Urinary bladder (tissue), 4 donors: ENCODE data around the gene SEBOX. TPM values are rescaled to one million over a fixed set of nuclear protein-coding genes. Genes with fewer than 3 reads are reported as not detected.

ENCODE experiments used
- DNase-seq: peaks from one replicate; pipeline ENCODE4 v3.0.0-alpha.2; 2015; ENCODE audit errors: extremely low spot score
- H3K27ac ChIP-seq: one replicate; pipeline ENCODE4 v1.5.1; 2013; ENCODE audit warnings: low read depth, mild to moderate bottlenecking, moderate library complexity
- H3K36me3 ChIP-seq: one replicate; pipeline ENCODE4 v1.6.1; 2013; ENCODE audit warnings: mild to moderate bottlenecking, moderate library complexity; ENCODE audit not compliant: insufficient read depth
- H3K4me1 ChIP-seq: one replicate; pipeline ENCODE4 v1.6.1; 2013; ENCODE audit warnings: mild to moderate bottlenecking, moderate library complexity; ENCODE audit not compliant: insufficient read depth
- H3K4me3 ChIP-seq: one replicate; pipeline ENCODE4 v1.5.1; 2013; ENCODE audit warnings: low read depth, low read length
- WGBS: extraction: QIAGEN DNeasy Blood & Tissue Kit; methylation state at CpG from one replicate; pipeline ENCODE4 v1.1.7; 2013; 5-methylcytosine and 5-hydroxymethylcytosine counted together
- polyA plus RNA-seq: library from polyadenylated mRNA; stranded (reverse); fragments of 200-250 nt; gene quantifications from one replicate; pipeline ENCODE4 v1.2.3, GENCODE V29; 2013
- total RNA-seq: library from RNA; depleted of rRNA; stranded (reverse); fragments of >200 nt; gene quantifications from one replicate; pipeline ENCODE4 v1.2.3, GENCODE V29; 2014
- donor health status: healthy with polysubstance abuse.
- donor health status: healthy.

SEBOX gene
- total and polyA plus RNA-seq, 2 donors = not detected

DNA sequence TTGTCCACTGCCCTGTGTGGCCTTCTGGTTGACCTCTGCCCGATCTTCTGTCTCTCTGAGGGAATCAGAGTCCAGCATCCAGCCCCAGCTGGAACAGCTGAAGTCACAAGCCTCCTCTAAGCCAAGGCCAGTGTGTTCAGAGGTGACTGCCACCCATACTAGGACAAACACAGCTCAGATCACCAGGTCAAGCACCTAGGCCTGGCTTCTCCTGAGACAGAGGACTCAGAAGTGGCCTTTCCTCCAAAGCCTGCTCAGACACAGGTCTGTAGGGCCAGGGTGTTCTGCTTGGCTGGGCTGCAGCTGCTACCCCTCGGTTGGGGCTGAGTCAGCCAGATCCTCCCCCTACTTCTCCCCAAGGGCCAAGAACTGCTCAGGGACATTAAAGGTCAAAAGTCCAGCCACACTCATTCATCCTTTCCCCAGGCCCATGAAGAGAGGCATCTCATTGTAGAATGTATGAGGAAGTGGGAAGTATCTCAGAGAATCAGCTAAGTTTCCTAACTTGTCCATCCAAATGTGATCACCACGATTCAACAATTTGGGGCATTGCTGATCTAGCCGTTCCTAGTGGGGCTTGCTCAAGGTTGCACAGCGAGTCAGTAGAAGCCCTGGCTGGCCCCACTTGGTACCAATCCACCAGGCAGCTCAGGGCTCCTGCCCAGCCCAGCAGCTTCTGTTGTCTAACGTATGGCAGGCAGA lies 33.4 kb upstream of the SEBOX start:
- H3K36me3 ChIP-seq = no peaks in the 10 kb centered on the region
- 69% methylated on average over 6 of the region's 6 CpGs for WGBS
- H3K4me1 ChIP-seq = no peaks in the 10 kb centered on the region
- no peak for DNase-seq
- H3K4me3 ChIP-seq = no peak overlapping the region
- no peak overlapping the region for H3K27ac ChIP-seq

DNA sequence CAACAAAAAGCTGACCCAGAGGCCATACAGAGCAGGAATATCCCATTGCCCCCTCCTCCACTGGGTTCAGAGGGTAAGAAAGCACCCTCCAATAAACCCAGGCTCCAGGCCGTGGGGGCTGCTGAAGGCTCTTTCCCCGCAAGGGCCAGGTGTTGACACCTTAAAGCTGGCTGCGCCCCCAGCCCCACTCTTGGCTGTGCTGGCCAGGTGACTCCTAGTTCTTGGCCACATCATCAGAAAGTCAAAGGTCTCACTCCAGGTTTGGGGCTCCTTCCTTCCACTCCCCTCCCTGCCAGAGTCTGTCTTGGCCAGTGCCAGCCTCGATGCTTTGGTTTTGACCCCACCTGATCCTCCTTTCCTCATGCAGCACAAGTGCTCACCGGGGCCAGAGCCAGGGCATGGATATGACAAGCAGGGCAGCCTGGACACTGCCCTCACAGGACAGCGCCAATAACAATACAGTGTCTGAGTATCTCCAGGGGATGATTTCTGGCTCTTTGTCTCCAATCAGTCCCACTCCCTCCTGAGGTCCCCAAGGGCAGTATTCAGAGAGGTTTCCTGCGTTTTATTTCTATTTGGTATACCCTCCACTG lies 32.8 kb upstream of the SEBOX start:
- no peaks in the 10 kb centered on the region for H3K36me3 ChIP-seq
- H3K4me1 ChIP-seq = no peaks in the 10 kb centered on the region
- no peak overlapping the region for H3K4me3 ChIP-seq
- 79% methylated on average over 7 of the region's 7 CpGs for WGBS
- no peak overlapping the region for H3K27ac ChIP-seq
- no peak for DNase-seq

DNA sequence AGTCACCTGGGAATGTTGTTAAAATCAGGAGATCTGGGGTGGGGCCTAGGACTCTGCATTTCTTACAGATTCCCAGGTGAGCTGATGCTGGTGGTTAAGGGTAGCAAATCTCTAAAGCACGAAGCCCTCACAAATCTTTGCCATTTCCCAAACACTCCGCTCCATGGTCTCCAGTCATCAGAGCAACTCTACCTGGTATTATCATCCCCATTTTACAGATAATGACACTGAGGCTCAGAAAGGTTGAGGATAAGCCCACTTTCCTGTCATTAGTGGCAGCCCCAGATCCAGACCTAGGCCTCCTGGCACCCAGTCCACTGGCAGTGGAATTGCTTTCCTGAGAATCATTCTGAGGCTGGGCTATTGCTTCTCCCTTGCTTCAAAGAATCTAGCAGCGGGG lies 32.3 kb upstream of the SEBOX start:
- WGBS = 95% methylated on average over 3 of the region's 3 CpGs
- no peaks in the 10 kb centered on the region for H3K36me3 ChIP-seq
- H3K4me3 ChIP-seq = no peak overlapping the region
- no peak for DNase-seq
- H3K4me1 ChIP-seq = no peaks in the 10 kb centered on the region
- no peak overlapping the region for H3K27ac ChIP-seq

DNA sequence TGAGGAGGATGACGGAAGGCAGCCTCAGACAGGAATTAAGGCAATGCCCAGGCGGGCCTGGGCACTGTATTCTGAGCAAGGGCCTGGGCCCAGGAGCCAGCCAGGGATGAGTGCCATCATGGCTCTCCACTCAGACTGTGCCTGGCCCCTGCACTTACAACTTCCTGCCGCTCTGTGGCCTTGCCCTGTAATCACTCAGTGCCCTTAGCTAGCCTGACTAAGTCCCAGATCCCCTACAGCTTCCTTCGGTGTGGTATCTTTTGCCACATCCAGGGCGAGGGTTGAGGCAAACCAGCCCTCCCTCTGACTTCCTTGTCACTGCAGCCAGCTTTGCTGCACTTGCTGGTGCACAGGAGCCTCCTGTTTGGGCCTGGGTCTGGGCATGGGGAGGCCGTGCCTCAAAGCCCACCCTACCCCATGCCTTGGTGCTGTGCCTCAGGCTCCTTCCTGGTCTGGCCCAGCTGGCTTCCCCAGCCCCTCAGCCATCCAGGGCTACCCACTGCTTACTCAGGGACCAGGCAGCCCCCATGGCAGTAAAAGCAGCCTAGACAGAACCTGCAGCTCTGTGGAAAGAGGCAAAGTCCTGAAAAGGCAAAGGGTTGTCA lies 31.7 kb upstream of the SEBOX start:
- DNase-seq = no peak
- no peak overlapping the region for H3K27ac ChIP-seq
- WGBS = 58% methylated on average over 6 of the region's 6 CpGs
- no peak overlapping the region for H3K4me3 ChIP-seq
- no peaks in the 10 kb centered on the region for H3K4me1 ChIP-seq
- no peaks in the 10 kb centered on the region for H3K36me3 ChIP-seq

DNA sequence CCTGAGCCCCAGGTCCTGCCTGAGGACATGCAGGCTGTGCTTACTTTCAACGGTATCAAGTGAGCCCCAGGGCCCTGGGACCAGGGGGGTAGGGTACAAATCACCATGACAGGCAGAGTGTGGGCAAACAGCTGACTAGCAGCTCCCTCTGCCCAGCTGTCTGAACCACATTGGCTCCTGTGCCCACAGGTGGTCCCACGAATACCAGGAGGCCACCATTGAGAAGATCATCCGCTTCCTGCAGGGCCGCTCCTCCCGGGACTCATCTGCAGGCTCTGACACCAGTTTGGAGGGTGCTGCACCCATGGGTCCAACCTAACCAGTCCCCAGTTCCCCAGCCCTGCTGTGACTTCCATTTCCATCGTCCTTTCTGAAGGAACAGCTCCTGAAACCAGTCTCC lies 31.0 kb upstream of the SEBOX start:
- no peak overlapping the region for H3K27ac ChIP-seq
- H3K36me3 ChIP-seq = no peaks in the 10 kb centered on the region
- WGBS = 87% methylated on average over 6 of the region's 6 CpGs
- no peak overlapping the region for H3K4me3 ChIP-seq
- no peaks in the 10 kb centered on the region for H3K4me1 ChIP-seq
- DNase-seq = no peak

DNA sequence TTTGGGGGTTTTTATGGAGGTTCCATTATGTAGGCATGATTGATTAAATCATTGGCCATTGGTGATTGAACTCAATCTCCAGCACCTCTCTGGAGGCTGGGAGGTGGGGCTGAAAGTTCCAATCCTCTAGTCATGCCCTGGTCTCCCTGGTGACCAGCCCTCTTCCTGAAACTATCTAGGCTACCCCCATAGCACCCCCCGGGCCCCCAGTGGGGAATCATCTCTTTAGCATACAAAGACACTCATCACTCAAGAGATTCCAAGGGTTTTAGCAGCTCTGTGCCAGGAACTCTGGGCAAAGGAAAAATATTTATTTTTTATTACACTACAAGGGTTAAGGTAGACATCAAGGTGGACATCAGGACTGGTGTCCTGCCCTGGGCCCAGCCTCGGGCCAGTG lies 30.4 kb upstream of the SEBOX start:
- WGBS = 84% methylated on average over 2 of the region's 2 CpGs
- Histone ChIP-seq H3K36me3 (no peaks in the 10 kb centered on the region), H3K4me1 (no peaks in the 10 kb centered on the region), H3K4me3 (no peak overlapping the region), H3K27ac (no peak overlapping the region)
- no peak for DNase-seq

DNA sequence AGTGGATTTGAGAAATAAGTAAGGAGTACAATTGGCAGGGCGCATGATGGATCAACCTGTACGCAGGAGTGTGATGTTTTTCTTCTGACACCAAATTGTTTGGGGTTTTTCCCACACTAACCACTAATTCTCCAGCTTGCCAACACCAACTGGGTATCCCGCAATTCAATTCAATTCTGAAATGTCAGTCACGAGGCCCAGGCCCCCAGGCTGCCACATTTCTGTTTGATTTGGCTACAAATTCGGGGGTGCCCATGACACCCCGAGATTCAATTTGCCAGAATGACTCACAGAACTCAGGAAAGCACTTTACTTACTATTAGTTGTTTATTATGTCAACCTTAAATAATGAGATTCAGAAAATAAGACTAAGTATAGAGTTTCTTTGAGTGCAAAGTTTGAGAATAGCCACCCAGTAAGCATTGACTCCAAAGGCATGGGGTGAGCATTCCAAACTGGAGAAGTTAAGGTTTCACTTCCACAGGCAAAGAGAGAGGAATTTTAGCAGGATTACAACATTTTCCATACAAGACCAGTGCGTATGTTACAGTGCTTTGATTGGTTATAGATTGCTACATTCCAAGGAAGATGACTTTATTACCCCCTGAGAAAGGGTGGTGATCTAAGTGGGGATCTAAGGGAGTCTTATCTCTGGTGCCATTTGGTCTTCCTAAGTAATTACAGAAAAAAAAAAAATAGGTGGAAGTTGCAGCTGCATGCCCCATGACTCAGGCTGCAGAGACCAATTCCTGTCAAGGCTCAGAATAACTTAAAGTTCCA lies 29.5 kb upstream of the SEBOX start:
- no peak for DNase-seq

DNA sequence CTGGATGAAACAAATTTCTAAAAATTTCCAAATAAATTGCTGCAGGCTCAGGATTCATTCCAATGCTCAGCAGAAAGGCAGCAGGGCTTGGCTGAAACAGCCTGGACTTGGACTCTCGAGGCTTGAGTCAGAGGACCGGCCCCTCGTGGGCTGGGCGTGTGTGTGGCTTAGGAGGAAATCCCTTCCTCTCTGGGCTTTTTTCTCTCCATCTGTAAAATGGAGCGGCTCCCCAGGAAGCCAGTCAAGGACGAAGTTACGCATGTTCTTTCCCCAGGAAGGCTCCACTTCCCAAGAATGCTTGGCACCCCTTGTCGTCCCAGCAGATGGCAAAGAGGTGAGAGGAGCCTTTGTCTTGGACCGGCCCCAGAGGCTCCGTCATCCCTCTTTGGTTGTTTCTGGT lies 27.5 kb upstream of the SEBOX start:
- 63% methylated on average over 10 of the region's 10 CpGs for WGBS
- no peak for DNase-seq
- Histone ChIP-seq H3K4me3 (no peak overlapping the region), H3K27ac (no peak overlapping the region), H3K4me1 (no peaks in the 10 kb centered on the region), H3K36me3 (no peaks in the 10 kb centered on the region)

More for the DNA sequence above, 29.5 kb upstream of the SEBOX start:
- no peak overlapping the region for H3K4me3 ChIP-seq
- no peaks in the 10 kb centered on the region for H3K4me1 ChIP-seq
- H3K27ac ChIP-seq = no peak overlapping the region
- no peaks in the 10 kb centered on the region for H3K36me3 ChIP-seq
- WGBS = 90% methylated on average over 7 of the region's 7 CpGs

DNA sequence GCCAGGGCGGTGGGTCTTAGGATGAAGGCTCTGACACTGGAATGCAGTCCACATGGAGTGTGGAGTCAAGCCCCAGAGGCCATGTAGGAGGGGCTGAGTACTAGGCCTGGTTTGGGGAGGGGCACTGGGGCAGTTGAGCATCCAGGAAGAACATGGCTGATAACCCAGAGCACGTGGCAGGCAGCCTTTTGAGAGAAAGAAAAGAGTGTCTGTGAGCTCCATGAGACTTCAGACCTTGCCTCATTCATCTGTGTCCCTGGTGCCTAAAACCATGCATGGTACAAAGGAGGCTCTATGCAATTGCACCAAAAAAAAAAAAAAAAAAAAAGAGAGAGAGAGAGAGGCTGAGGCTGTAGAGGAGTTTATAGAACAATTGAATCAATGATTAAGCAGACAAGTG lies 26.4 kb upstream of the SEBOX start:
- Histone ChIP-seq H3K4me3 (no peak overlapping the region), H3K36me3 (no peaks in the 10 kb centered on the region), H3K27ac (no peak overlapping the region), H3K4me1 (no peaks in the 10 kb centered on the region)
- no peak for DNase-seq
- 92% methylated on average over 2 of the region's 2 CpGs for WGBS

DNA sequence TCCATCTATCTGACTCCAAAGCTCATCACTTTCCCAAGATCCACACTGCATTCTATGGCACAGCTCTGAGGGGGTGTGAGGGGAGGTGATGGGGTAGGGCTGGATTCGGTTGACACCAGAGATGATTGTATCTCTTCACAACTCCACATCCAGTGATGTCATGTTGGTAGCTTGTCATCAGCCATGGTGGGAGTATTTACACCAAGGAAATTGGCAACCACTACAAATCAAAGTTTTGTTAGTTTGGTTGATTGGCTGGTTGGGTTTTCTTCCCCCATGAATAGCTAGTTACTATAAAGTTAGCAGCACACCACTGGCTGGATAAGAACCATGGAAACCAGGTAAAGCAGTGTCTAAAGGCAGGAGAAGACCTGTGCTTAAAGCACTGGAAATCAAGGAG lies 26.0 kb upstream of the SEBOX start:
- WGBS = 94% methylated on average over 1 of the region's 1 CpG
- Histone ChIP-seq H3K4me3 (no peak overlapping the region), H3K4me1 (no peaks in the 10 kb centered on the region), H3K27ac (no peak overlapping the region), H3K36me3 (no peaks in the 10 kb centered on the region)
- no peak for DNase-seq

DNA sequence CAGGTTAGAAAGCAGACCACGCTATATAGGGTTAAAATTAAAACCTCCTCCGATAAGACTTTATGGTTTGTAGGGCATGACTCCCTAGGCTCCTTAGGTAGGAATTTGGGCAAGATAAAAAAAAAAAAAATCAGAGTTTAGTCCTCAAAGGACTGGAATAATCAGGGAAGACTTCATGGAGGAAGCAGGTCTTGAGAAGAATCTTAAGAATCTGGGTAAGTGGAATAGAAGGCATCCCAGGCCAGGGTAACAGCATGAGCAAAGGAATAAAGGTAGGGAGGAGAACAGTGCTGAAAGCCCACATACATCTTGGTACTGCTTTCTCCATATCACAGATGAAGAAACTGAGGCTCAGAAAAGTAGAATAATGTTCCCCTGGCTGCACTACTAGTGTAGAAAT lies 25.6 kb upstream of the SEBOX start:
- no peaks in the 10 kb centered on the region for H3K4me1 ChIP-seq
- no peak overlapping the region for H3K27ac ChIP-seq
- 78% methylated on average over 2 of the region's 2 CpGs for WGBS
- no peaks in the 10 kb centered on the region for H3K36me3 ChIP-seq
- H3K4me3 ChIP-seq = no peak overlapping the region
- no peak for DNase-seq

DNA sequence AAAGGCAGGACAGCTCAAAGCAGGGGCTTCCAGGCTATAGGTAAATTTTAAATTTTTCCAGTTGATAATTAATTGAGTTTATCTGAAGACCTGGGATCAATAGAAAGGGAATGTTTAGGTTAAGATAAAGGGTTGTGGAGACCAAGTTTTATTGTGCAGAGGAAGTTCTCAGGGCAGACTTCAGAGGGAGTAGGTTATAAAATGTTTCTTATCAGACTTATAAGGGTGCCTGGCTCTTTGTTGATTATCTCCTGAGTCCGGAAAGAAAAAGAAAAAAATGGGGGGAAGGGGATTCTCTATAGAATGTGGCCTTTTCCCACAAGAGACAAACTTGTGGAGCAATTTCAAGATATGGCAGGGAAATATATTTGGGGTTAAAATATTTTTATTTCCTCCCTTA lies 25.1 kb upstream of the SEBOX start:
- H3K36me3 ChIP-seq = no peaks in the 10 kb centered on the region
- H3K27ac ChIP-seq = no peak overlapping the region
- no peak for DNase-seq
- H3K4me3 ChIP-seq = no peak overlapping the region
- no peaks in the 10 kb centered on the region for H3K4me1 ChIP-seq
- WGBS = 79% methylated on average over 1 of the region's 1 CpG

DNA sequence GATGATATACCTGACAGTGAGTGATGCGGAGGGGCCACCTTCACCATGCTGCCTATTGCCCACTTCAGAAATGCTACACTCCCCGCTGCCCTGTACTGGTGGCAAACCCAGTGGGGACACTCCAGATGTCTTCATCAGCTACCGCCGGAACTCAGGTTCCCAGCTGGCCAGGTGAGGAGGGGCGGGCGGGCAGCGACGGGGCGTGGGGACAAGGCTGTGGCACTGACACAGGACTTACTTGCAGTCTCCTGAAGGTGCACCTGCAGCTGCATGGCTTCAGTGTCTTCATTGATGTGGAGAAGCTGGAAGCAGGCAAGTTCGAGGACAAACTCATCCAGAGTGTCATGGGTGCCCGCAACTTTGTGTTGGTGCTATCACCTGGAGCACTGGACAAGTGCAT lies 23.1 kb upstream of the SEBOX start:
- 96% methylated on average over 11 of the region's 11 CpGs for WGBS
- Histone ChIP-seq H3K4me3 (no peak overlapping the region), H3K4me1 (no peaks in the 10 kb centered on the region), H3K36me3 (no peaks in the 10 kb centered on the region), H3K27ac (no peak overlapping the region)
- no peak for DNase-seq

DNA sequence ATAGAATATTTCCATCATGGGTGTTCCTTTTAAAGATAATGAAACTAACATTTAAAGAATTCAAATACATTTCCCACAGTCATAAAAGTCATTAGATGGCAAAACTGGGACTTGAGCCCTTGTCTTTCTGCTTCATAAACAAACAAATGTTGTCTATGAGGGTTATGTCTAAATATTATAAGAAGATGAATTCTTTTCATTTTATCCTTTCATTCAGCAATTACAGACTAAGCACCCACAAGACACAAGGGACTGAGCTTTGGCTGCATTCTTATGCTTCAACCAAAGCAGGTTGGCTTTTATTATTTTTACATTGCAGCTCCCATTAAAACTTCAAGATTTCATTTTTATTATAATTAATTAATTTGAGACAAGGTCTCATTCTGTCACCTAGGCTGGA lies 21.4 kb upstream of the SEBOX start:
- no peak overlapping the region for H3K4me3 ChIP-seq
- DNase-seq = no peak
- no peaks in the 10 kb centered on the region for H3K4me1 ChIP-seq
- H3K36me3 ChIP-seq = no peaks in the 10 kb centered on the region
- H3K27ac ChIP-seq = no peak overlapping the region
